ENCODE data around the gene SGPL1.
"Not testable (repeated sequence)": the region's sequence is repeated elsewhere in the genome, so short reads cannot be mapped to it uniquely, and the experiment has no call there.

The SGPL1 gene

DNA sequence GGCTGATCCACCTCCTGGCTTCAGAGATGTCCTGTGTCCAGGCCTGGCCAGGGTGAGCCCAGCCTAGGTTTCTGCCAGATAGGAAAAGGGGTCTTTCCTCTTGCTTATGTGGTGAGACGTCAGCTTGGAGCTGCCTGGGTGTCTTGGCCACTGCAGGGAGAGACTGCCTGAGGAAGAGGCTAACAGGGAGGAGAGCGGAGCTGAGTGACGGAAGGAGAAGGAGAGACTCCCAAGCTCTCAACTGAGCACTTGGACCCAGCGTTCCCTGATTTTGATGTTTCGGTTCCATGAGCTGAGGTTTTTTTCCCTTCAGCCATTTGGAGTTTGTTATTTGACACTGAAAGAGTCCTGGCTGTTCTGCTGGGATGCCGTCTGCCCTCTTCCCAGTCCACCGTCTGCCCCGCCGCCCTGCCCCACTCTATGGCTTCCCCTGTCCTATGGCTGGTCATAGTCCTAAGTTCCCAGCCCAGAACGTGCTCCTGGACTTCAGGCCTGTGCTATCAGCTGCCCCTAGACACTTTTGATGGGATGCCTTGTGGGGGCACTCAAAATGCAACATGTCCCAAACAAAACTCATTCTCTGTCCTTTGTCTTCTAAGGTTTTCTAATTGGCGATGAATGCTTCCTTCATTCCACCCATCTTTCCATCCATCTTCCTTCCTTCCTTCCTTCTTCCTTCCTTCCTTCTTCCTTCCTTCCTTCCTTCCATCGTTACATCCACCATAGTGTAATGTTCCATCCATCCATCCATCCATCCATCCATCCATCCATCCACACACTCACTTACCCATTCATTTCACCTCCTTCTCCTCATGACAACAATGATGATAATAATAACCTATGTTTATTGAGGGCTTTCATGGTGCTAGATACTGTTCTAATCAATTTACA, 92.9 kb downstream of the SGPL1 start:
- no peak for DNase-seq

DNA sequence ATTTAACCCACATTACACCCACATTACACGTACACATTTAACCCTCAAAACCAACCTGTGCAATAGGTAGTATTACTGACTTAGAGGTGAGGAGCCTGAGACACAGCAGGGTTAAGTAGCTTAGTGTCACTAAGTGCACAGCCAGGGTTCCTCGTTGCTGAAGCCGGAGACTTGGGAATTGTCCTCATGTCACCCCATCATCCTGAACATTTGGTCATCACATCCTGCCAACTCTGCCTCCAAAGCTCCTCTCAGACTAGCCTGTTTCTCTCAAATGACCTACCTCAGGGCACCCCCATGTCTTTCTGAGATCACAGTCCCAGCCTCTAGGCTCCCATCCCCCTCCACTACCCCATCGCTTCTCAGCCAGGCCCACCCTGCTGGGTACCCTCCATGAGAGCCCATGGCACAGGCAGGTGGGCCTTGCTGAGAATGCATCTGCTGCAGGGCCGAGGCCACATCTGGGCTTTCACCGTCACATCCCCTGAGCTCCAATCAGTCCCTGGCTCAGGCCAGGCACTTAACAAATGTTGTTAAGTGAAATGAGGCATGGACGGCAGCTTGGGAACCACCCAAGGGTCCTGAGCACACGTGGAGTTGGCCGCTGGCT, 93.7 kb downstream of the SGPL1 start:
- DNase-seq: no peak

- no peak for DNase-seq
Measured at GRCh38 chr10:70910486-70911341, 95.0 kb downstream of the SGPL1 start.

- DNase-seq: no peak
Measured at GRCh38 chr10:70911386-70911785, 95.6 kb downstream of the SGPL1 start.

- no peak for DNase-seq
Measured at GRCh38 chr10:70912556-70912955, 96.8 kb downstream of the SGPL1 start.

DNA sequence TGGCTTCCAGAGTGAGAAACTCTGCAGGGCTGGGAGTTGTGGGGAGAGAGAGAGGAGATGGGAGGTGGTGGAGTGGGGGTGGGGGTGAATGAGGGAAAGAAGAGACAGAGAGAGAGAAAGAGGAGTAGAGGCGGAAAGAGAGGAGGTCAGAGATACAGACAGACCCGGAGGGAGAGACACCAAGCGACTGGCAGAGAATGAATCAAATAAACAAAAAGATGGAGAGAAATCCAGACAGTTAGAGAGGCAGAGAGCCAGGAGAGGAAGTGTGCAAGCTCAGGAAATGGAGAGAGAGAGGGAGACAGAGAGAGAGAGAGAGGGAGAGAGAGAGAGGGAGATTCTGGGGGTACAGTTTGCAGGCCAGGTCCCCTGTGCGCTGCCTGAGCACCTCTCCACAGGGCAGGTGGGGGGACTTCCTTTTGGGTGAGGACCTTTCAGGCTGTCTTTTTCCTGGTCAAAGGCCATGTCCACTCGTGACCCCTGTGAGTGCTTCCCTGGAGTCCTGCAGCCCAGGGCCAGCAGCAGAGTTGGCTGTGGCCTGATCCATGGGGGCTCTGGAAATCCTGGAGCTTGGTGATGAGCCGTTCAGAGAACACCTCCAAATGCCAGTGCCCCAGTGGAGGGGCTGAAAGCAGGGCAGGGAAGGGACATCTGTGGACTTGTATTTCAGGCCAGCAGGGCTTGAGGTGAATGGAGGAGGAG, 97.6 kb downstream of the SGPL1 start:
- DNase-seq: no peak

DNA sequence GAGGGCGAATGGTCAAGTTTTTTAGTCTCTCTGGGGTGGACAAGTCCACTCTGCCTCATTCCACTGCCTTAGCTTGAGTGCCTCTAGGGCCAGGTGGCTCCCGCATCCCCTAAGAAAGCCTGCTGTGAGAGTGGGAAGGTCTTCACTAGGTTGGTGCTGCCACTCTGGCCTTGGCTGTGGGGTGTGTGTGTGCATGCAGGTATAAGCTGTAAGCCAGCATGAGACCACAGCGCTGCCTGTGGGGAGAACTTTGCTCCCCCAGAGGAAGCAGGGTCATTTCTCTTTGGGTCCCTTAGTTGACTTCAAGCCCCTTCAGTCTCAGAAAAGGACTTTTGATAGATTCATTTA, 98.1 kb downstream of the SGPL1 start:
- DNase-seq: no peak

DNA sequence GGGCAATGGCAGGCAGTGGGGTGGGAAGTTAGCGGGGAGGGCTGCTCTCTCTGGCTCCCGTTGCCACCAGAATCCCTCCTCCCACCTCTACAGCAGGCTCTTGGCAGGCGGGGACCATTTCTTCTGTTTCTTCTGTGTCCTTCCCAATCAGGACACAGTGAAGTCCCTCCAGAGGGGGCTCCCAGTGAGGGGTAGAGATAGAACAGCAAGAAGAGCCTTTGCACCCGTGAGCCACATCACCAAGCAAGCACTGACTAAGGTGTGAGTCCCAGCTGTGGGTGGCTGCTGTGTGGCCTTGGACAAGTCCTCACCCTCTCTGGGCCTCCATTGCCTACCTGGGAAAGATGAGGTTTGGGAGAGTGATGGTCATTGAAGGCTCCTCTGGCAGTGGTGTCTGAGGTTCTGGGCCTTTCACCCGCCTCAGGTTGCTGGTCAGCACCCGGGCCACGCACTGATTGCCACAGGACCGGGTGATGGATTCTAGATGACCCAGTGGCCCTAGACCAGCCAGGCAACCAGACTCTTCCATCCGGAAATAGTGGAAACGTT, 98.6 kb downstream of the SGPL1 start:
- no peak for DNase-seq

DNA sequence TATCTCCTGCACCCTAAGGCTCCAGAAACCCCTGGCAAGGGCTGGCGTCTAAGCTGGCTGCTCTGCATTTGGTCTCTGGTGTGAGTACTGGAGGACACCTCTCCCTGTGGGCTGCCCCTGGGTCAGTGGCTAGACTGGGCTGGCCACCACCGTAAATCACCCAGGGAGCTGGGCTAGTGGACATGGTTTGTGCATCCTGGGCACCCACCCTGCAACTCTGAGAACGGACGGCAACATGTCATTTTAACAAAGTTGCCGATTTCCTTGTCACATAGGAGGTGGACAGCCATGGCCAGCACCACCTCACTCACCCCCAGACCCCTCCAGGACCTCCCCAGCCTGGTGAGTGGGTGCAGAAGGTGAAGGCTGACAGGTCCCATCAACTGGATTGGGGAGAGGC, 99.5 kb downstream of the SGPL1 start:
- DNase-seq: no peak

GRCh38 chr10:70915806-70916205, 100.1 kb downstream of the SGPL1 start:
- no peak for DNase-seq

DNA sequence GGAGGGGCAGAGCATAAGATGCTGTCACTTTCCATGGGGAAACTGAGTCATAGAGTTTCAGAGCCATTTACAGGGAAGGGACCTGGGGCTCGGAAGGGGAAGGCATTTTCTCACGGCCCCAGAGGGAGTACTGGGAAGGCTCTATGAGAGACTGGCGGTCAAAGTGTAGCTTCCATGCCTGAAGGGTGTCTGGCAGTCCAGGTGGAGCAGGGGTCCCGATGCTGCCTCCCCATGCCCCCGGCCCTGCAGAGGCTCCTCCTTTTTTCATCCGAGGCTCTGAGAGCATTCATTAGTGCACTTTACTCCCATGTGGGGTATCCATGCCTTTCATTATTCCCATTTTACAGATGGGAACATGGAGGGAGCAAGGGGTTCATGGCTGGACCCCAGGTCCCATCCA, 100.5 kb downstream of the SGPL1 start:
- DNase-seq: no peak

DNA sequence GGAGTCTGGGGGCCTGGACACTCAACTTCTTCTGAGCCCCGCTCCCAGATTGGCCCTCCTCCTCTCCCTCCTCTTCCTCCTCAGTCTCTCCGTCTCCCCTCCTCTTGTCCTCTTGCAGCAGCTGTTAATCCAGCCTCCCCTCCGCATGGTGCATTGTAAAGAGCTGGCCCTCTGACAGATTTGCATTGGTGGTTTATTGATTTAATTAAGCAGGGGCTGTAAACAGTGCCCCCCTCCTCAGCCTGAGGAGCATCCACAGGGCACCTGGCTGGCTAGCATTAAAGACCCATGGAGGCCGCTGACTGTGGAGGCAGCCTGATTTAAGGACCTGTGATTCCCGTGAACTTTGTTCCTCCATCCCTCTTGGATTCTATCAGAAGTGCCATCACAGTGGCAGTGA, 101.5 kb downstream of the SGPL1 start:
- DNase-seq: peak; percentile 6 to 62

GRCh38 chr10:70917635-70918034, 101.9 kb downstream of the SGPL1 start:
- DNase-seq: no peak

- DNase-seq: peak in 1 of 2 experiments; percentile 39
Measured at GRCh38 chr10:70918851-70919530, 103.2 kb downstream of the SGPL1 start.

- DNase-seq: not testable (repeated sequence)
Measured at GRCh38 chr10:70919906-70920305, 104.2 kb downstream of the SGPL1 start.

DNA sequence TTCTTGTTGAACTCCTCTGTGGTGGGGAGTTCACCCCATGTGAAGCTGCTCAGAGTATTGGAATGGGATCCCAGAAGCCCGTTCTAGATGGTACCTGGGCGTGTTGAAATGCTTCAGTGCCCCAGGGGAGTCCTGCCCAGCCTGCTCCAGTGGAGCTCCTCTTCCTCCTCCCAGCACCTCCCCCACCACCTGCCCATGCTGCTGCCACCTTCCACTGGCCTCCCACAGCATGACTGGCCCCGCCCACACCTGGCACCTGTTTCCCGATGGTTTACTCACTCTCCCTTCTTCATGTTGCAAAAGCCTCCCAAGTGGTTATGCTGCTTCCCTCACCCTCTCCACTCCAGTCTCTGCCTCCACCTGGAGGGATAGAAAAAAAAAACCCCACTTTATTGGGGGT, 104.8 kb downstream of the SGPL1 start:
- peak; percentile 23 to 76 for DNase-seq

- no peak for DNase-seq
Measured at GRCh38 chr10:70921285-70921684, 105.5 kb downstream of the SGPL1 start.

DNA sequence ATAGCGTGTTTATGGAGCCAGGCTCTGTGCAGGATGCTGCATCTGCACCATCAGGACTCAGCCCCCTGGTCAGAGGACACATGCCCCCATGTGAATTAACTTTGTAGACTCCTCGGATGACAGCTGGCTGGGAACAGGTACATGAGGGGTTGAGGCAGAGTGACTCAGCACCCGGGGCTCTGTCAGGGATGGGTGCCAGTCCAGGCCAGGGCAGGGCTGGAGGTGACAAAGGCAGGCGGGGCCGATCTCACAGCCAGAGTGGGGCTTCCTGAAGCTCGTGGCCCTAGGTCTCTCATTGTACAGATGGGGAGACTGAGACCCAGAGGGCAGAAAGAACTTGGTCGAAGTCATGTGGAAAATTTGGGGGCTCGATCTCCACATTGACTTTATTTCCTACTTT, 107.9 kb downstream of the SGPL1 start:
- DNase-seq: no peak

GRCh38 chr10:70925377-70926225, 109.9 kb downstream of the SGPL1 start:
- DNase-seq: peak; percentile 3 to 50

DNA sequence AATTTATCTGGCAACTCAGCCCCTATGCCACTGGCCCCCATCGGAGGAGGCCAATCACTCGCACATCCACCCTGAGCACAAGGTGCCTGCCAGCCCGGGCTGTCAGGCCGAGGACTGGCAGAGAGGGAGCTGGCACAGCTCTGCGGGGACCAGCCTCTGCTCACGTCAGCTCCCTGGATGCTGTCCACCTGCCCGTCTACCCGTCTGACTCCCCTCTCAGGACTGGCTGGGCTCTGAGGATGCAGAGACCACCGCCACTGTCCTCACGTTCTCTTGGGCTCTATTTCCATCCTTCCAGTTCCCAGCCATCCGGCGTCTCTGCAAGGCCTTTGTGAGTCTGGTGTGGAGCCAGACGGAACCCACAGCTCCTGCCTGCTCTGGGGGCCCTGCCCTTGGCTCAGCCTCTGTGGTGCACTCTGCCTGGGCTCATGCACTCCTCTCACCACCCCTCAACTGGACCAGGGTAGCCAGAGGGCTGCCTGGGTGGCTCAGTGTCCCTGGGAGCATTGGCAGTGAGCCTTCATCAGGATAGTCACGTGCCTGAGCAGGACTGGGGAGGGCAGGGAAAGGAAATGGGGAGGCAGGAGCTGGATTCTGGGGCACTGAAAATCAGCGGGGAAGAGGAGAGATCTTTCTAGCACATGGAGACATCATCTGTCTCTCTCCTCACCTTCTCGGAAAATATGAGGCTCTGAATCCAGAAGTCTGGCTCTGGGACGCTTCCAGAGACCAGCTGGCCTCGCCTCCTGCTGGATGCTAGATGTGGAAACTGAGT, 110.7 kb downstream of the SGPL1 start:
- DNase-seq: no peak

Measured in NCI-H526 (cell line).